IMR-90 (cell line): Measurements from ENCODE around the gene MEGF11. TPM values are rescaled to one million over a fixed set of nuclear protein-coding genes. Genes with fewer than 3 reads are reported as not detected.

Experiments
- ATAC-seq: fragments of 200-7000 bp; cut with Tn5 transposase; 2 replicates; pipeline ENCODE4 v1.9.1; 2020; ENCODE audit warnings: low read depth, mild to moderate bottlenecking, moderate library complexity
- BruUV-seq: library from RNA; stranded (reverse); fragments of 400-500 nt; replicated peaks from 2 replicates; lab custom pipeline; 2021; lab: Mats Ljungman, UMichigan
- CTCF ChIA-PET: fragments of 300-600 bp; formaldehyde crosslinking; extraction: SDS; loops from one replicate; lab custom pipeline; 2021; ENCODE audit warnings: antibody characterized with exemption; lab: Yijun Ruan, JAX
- POLR2A ChIA-PET: fragments of 300-600 bp; sonication (Branson Sonifier 250); formaldehyde crosslinking; loops from one replicate; lab custom pipeline; 2022; ENCODE audit warnings: antibody characterized with exemption; ENCODE audit not compliant: unreplicated experiment; lab: Charles Lee
- DNase-seq: peaks from one replicate; pipeline ENCODE4 v3.0.0; 2013
- H2AFZ ChIP-seq: replicated peaks from 2 replicates; pipeline ENCODE3; 2013; ENCODE audit warnings: low read length, mild to moderate bottlenecking; ENCODE audit not compliant: poor library complexity
- H2AK5ac ChIP-seq: 2 replicates; pipeline ENCODE4 v1.6.1; 2013; ENCODE audit warnings: low read depth, low read length, inconsistent platforms
- H2AK9ac ChIP-seq: replicated peaks from 2 replicates; pipeline ENCODE3; 2013; ENCODE audit warnings: mild to moderate bottlenecking, low read depth, low read length, moderate library complexity; ENCODE audit not compliant: poor library complexity
- H2BK120ac ChIP-seq: 2 replicates; pipeline ENCODE4 v1.6.1; 2013; ENCODE audit warnings: low read depth, low read length, inconsistent platforms
- H2BK15ac ChIP-seq: 3 replicates; pipeline ENCODE4 v1.6.1; 2013; ENCODE audit warnings: low read depth, low read length, inconsistent platforms
- H2BK20ac ChIP-seq: 2 replicates; pipeline ENCODE4 v1.6.1; 2013; ENCODE audit warnings: low read depth, mild to moderate bottlenecking, inconsistent platforms, low read length, moderate library complexity
- H2BK5ac ChIP-seq: 2 replicates; pipeline ENCODE4 v1.6.1; 2013; ENCODE audit warnings: mild to moderate bottlenecking, low read depth, low read length, inconsistent platforms; ENCODE audit not compliant: poor library complexity, severe bottlenecking
- H3K14ac ChIP-seq: replicated peaks from 2 replicates; pipeline ENCODE4 v1.6.1; 2013; ENCODE audit warnings: low read depth, low read length, inconsistent platforms
- H3K18ac ChIP-seq: 2 replicates; pipeline ENCODE4 v1.6.1; 2013; ENCODE audit warnings: low read depth, low read length, control low read depth
- H3K23ac ChIP-seq: 2 replicates; pipeline ENCODE4 v1.6.1; 2013; ENCODE audit warnings: low read depth, low read length, inconsistent platforms
- H3K27ac ChIP-seq: 2 replicates; pipeline ENCODE4 v1.5.1; 2013; ENCODE audit warnings: mild to moderate bottlenecking, control low read depth, low read length; ENCODE audit not compliant: insufficient read depth
- H3K27me3 ChIP-seq: 2 replicates; pipeline ENCODE4 v1.6.1; 2013; ENCODE audit warnings: low read length; ENCODE audit not compliant: control insufficient read depth, insufficient read depth
- H3K36me3 ChIP-seq: 2 replicates; pipeline ENCODE4 v1.6.1; 2013; ENCODE audit warnings: low read length, mixed read lengths; ENCODE audit not compliant: control insufficient read depth, insufficient read depth
- H3K4ac ChIP-seq: 2 replicates; pipeline ENCODE4 v1.6.1; 2013; ENCODE audit warnings: low read depth, low read length, inconsistent platforms
- H3K4me1 ChIP-seq: 2 replicates; pipeline ENCODE4 v1.6.1; 2013; ENCODE audit warnings: low read length, mixed read lengths; ENCODE audit not compliant: control insufficient read depth, insufficient read depth
- H3K4me2 ChIP-seq: 2 replicates; pipeline ENCODE4 v1.6.1; 2013; ENCODE audit warnings: low read depth, mild to moderate bottlenecking, control low read depth, low read length, moderate library complexity
- H3K4me3 ChIP-seq: 2 replicates; pipeline ENCODE4 v1.5.1; 2013; ENCODE audit warnings: low read depth, mild to moderate bottlenecking, control low read depth, low read length, moderate library complexity; ENCODE audit not compliant: insufficient read depth
- H3K56ac ChIP-seq: 2 replicates; pipeline ENCODE4 v1.6.1; 2013; ENCODE audit warnings: low read length, inconsistent platforms; ENCODE audit not compliant: insufficient read depth; ENCODE audit errors: extremely low read depth
- H3K79me1 ChIP-seq, 2 experiments: 2 replicates each; pipeline ENCODE4 v1.6.1; 2013; ENCODE audit warnings: low read length in 2 of 2, inconsistent platforms in 1 of 2, low read depth in 1 of 2
- H3K9ac ChIP-seq: 2 replicates; pipeline ENCODE4 v1.6.1; 2013; ENCODE audit warnings: low read depth, low read length, control low read depth
- H3K9me1 ChIP-seq: 2 replicates; pipeline ENCODE4 v1.6.1; 2013; ENCODE audit warnings: low read length, inconsistent platforms; ENCODE audit not compliant: insufficient read depth
- H3K9me3 ChIP-seq: 2 replicates; pipeline ENCODE4 v1.6.1; 2013; ENCODE audit warnings: low read length; ENCODE audit not compliant: control insufficient read depth, insufficient read depth
- H4K20me1 ChIP-seq: 2 replicates; pipeline ENCODE4 v1.6.1; 2013; ENCODE audit warnings: low read length, inconsistent platforms; ENCODE audit not compliant: insufficient read depth
- H4K5ac ChIP-seq: 2 replicates; pipeline ENCODE4 v1.6.1; 2013; ENCODE audit warnings: mild to moderate bottlenecking, low read depth, low read length, control low read depth
- H4K8ac ChIP-seq, 2 experiments: 2 replicates each; pipeline ENCODE4 v1.6.1; 2013; ENCODE audit warnings: low read depth in 2 of 2, low read length in 2 of 2, control low read depth in 1 of 2, inconsistent platforms in 1 of 2
- H4K91ac ChIP-seq: 2 replicates; pipeline ENCODE4 v1.6.1; 2013; ENCODE audit warnings: low read depth, low read length, inconsistent platforms; ENCODE audit not compliant: insufficient read depth
- BHLHE40 ChIP-seq: fragments of 150-350 bp; IDR thresholded peaks from 2 replicates; pipeline ENCODE4 v1.6.1; 2016; ENCODE audit warnings: mild to moderate bottlenecking, low read depth, low read length
- CEBPB ChIP-seq: IDR thresholded peaks from 2 replicates; pipeline ENCODE4 v1.6.1; 2012; ENCODE audit warnings: low read depth, low read length, improper control_type of control experiment
- CHD1 ChIP-seq: IDR thresholded peaks from 2 replicates; pipeline ENCODE4 v1.6.1; 2012; ENCODE audit warnings: low read depth, low read length, improper control_type of control experiment
- FOS ChIP-seq: fragments of 150-350 bp; IDR thresholded peaks from 2 replicates; pipeline ENCODE4 v1.6.1; 2016; ENCODE audit warnings: low read depth, low read length
- MAFK ChIP-seq: IDR thresholded peaks from 2 replicates; pipeline ENCODE4 v1.6.1; 2012; ENCODE audit warnings: low read depth, low read length, improper control_type of control experiment
- MAZ ChIP-seq: IDR thresholded peaks from 2 replicates; pipeline ENCODE4 v1.6.1; 2012; ENCODE audit warnings: low read depth, mild to moderate bottlenecking, low read length, improper control_type of control experiment, moderate library complexity, borderline replicate concordance
- MXI1 ChIP-seq: IDR thresholded peaks from 2 replicates; pipeline ENCODE4 v1.6.1; 2012; ENCODE audit warnings: low read depth, mild to moderate bottlenecking, low read length, moderate library complexity, borderline replicate concordance
- POLR2A ChIP-seq: IDR thresholded peaks from 2 replicates; pipeline ENCODE4 v1.6.1; 2012; ENCODE audit warnings: mild to moderate bottlenecking, low read depth, low read length
- RAD21 ChIP-seq: IDR thresholded peaks from 2 replicates; pipeline ENCODE4 v1.6.1; 2012; ENCODE audit warnings: low read length, improper control_type of control experiment
- SMC3 ChIP-seq: fragments of 150-350 bp; IDR thresholded peaks from 2 replicates; pipeline ENCODE4 v1.6.1; 2016; ENCODE audit warnings: low read depth, mild to moderate bottlenecking, antibody characterized with exemption, low read length, moderate library complexity
- WGBS, 2 experiments: methylation state at CpG; one replicate each; pipeline versions ENCODE4 v1.1.5 to v1.1.7; 2013; ENCODE audit warnings: missing lambda C conversion rate in 2 of 2; ENCODE audit not compliant: insufficient read length in 1 of 2; ENCODE audit errors: extremely low coverage in 2 of 2; 5-methylcytosine and 5-hydroxymethylcytosine counted together
- dilution Hi-C: fragments of 300-500 bp; cut with HindIII; formaldehyde crosslinking; loops from one replicate; pipeline ENCODE4 v1.14.3; 2018; ENCODE audit warnings: low sequenced_read_pairs; ENCODE audit not compliant: unreplicated experiment
- in situ Hi-C: fragments of 300-500 bp; cut with MboI; formaldehyde crosslinking; loops from 3 replicates; pipeline ENCODE4 v1.14.3; 2019; ENCODE audit warnings: low sequenced_read_pairs, inconsistent platforms, mixed read lengths
- intact Hi-C: fragments of 100-400 bp; cut with micrococcal nuclease; formaldehyde crosslinking; loops from 2 replicates; pipeline ENCODE4 v1.10.0; 2022
- polyA plus RNA-seq, 3 experiments: library from polyadenylated mRNA; depleted of rRNA; stranded (reverse); fragments of >200 nt; gene quantifications; 2 replicates each; pipeline ENCODE4 v1.2.3, GENCODE V29; 2012; ENCODE audit warnings: low replicate concordance in 1 of 3
- total RNA-seq: library from RNA; depleted of rRNA; stranded (reverse); fragments of >200 nt; gene quantifications from 2 replicates; pipeline ENCODE4 v1.2.3, GENCODE V29; 2012
- TF ChIP-seq, protein P1 (sequence below): conservative IDR thresholded peaks from 2 replicates; pipeline ENCODE4 v1.5.1; 2012; ENCODE audit warnings: mild to moderate bottlenecking, low read depth, low read length, improper control_type of control experiment
- TF ChIP-seq, protein P2 (sequence below): fragments of 150-350 bp; IDR thresholded peaks from 2 replicates; pipeline ENCODE4 v1.6.1; 2016; ENCODE audit warnings: low read depth, mild to moderate bottlenecking, low read length, moderate library complexity, borderline replicate concordance

MEGF11 gene
- total and polyA plus RNA-seq, 2 of the 4 experiments (the other 2 are of a cell fraction), result not detected

DNA sequence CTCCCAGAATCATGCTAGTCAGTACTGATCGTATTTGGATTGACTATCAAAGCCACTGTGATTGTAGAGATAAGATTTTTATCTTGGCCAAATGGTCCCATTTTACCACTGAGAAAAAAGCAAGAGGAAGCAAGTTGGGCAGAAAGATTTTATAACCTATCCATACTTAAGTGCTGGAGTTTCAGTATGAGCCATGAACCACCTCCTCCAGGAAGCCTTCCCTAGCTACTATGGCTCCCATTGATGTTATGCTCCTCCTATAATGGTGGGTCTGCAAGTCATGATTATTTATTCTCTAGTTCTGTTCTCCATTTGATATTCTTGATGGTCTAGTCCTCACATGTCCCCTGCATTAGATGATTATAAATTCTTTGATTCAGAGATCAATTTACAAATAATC is 6.6 kb downstream of the MEGF11 start:
- no peaks in the 10 kb centered on the region for H3K79me1 ChIP-seq
- no peak overlapping the region for H2AK9ac ChIP-seq
- H3K9ac ChIP-seq, result no peak overlapping the region
- no peak overlapping the region for H3K23ac ChIP-seq
- POLR2A ChIA-PET, result no interaction called here
- no peak overlapping the region for H2AFZ ChIP-seq
- no peak overlapping the region for H2BK15ac ChIP-seq
- DNase-seq, result no peak
- peaks cover 62% of the 10 kb centered on the region for H3K27me3 ChIP-seq
- ATAC-seq, result no peak
- no peaks in the 10 kb centered on the region for H3K36me3 ChIP-seq
- H3K4me2 ChIP-seq, result no peak overlapping the region
- no peaks in the 10 kb centered on the region for H3K9me3 ChIP-seq
- H3K4me3 ChIP-seq, result no peak overlapping the region
- no peak overlapping the region for H3K18ac ChIP-seq
- H2AK5ac ChIP-seq, result no peak overlapping the region
- no peak overlapping the region for H3K4ac ChIP-seq
- in situ Hi-C loops (no loop called here), intact Hi-C loops (no loop called here), dilution Hi-C loops (no loop called here)
- H3K4me1 ChIP-seq, result no peaks in the 10 kb centered on the region
- H2BK5ac ChIP-seq, result no peak overlapping the region
- no peak overlapping the region for H3K27ac ChIP-seq
- no peaks in the 10 kb centered on the region for H3K9me1 ChIP-seq
- no TSS peak for BruUV-seq
- no peak overlapping the region for H3K14ac ChIP-seq
- H2BK120ac ChIP-seq, result no peak overlapping the region
- no peak overlapping the region for H3K56ac ChIP-seq
- no peaks in the 10 kb centered on the region for H4K20me1 ChIP-seq
- no peak overlapping the region for H4K5ac ChIP-seq
- no peak for TF ChIP-seq CHD1
- TF ChIP-seq POLR2A, result no peak
- no peak for TF ChIP-seq MAFK
- TF ChIP-seq, protein P1, sequence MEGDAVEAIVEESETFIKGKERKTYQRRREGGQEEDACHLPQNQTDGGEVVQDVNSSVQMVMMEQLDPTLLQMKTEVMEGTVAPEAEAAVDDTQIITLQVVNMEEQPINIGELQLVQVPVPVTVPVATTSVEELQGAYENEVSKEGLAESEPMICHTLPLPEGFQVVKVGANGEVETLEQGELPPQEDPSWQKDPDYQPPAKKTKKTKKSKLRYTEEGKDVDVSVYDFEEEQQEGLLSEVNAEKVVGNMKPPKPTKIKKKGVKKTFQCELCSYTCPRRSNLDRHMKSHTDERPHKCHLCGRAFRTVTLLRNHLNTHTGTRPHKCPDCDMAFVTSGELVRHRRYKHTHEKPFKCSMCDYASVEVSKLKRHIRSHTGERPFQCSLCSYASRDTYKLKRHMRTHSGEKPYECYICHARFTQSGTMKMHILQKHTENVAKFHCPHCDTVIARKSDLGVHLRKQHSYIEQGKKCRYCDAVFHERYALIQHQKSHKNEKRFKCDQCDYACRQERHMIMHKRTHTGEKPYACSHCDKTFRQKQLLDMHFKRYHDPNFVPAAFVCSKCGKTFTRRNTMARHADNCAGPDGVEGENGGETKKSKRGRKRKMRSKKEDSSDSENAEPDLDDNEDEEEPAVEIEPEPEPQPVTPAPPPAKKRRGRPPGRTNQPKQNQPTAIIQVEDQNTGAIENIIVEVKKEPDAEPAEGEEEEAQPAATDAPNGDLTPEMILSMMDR, result no peak
- TF ChIP-seq SMC3, result no peak
- no peak for TF ChIP-seq MXI1
- TF ChIP-seq MAZ, result no peak
- no peak for TF ChIP-seq RAD21
- TF ChIP-seq BHLHE40, result no peak
- TF ChIP-seq, protein P2, sequence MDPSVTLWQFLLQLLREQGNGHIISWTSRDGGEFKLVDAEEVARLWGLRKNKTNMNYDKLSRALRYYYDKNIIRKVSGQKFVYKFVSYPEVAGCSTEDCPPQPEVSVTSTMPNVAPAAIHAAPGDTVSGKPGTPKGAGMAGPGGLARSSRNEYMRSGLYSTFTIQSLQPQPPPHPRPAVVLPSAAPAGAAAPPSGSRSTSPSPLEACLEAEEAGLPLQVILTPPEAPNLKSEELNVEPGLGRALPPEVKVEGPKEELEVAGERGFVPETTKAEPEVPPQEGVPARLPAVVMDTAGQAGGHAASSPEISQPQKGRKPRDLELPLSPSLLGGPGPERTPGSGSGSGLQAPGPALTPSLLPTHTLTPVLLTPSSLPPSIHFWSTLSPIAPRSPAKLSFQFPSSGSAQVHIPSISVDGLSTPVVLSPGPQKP, result no peak
- TF ChIP-seq FOS, result no peak
- TF ChIP-seq CEBPB, result no peak
- no peak overlapping the region for H4K8ac ChIP-seq
- no CpG with 5 or more reads among the region's 1 CpG for WGBS, 2 experiments
- H4K91ac ChIP-seq, result no peak overlapping the region
- no peak overlapping the region for H2BK20ac ChIP-seq
- CTCF ChIA-PET, result no interaction called here
